T-cell (primary cell): ENCODE data around the gene SLC13A1. TPM values are rescaled to one million over a fixed set of nuclear protein-coding genes. Genes with fewer than 3 reads are reported as not detected.

Experiments used
- ATAC-seq, 4 experiments: fragments of 200-7000 bp in 3 of 4; fragments of 150-1000 bp in 1 of 4; cut with Tn5 transposase; replicated peaks in 1 of 4; 1 replicate in 3 of 4; 2 replicates in 1 of 4; pipeline ENCODE4 v1.10.0; 2021; ENCODE audit warnings: moderate library complexity in 3 of 4, mild to moderate bottlenecking in 2 of 4, moderate number of reproducible peaks in 1 of 4
- CTCF ChIA-PET, 2 donors: fragments of 300-600 bp; sonication (Branson Sonifier 250); formaldehyde crosslinking; loops; one replicate each; lab custom pipeline; 2022; ENCODE audit warnings: antibody characterized with exemption in 2 of 2; lab: Charles Lee
- POLR2A ChIA-PET, 2 donors: fragments of 300-600 bp; sonication (Branson Sonifier 250); formaldehyde crosslinking; loops; one replicate each; lab custom pipeline; 2022; ENCODE audit warnings: antibody characterized with exemption in 2 of 2; lab: Charles Lee
- DNase-seq, 35 experiments: peaks; one replicate each; pipeline versions ENCODE4 v3.0.0 to v3.0.0-alpha.2; 2013 to 2023
- H3K27ac ChIP-seq: one replicate; pipeline ENCODE4 v1.5.1; 2013; ENCODE audit warnings: low read length
- H3K27me3 ChIP-seq, 2 experiments: replicated peaks in 1 of 2; 1 replicate in 1 of 2; 2 replicates in 1 of 2; pipeline versions ENCODE4 v1.6.1 to v1.7.0; 2013; ENCODE audit warnings: low read length in 1 of 2, mixed read lengths in 1 of 2; ENCODE audit not compliant: control insufficient read depth in 2 of 2, insufficient read depth in 2 of 2; ENCODE audit errors: extremely low read depth in 1 of 2
- H3K36me3 ChIP-seq, 2 donors: 1 replicate in 1 of 2; 2 replicates in 1 of 2; pipeline versions ENCODE4 v1.6.1 to v1.7.0; 2013; ENCODE audit warnings: low read length in 1 of 2; ENCODE audit not compliant: control insufficient read depth in 2 of 2, insufficient read depth in 1 of 2; ENCODE audit errors: extremely low read depth in 1 of 2
- H3K4me1 ChIP-seq, 2 experiments: 1 replicate in 1 of 2; 2 replicates in 1 of 2; pipeline versions ENCODE4 v1.6.1 to v1.7.0; 2013; ENCODE audit warnings: low read length in 2 of 2, mixed read lengths in 1 of 2; ENCODE audit not compliant: insufficient read depth in 2 of 2, control insufficient read depth in 1 of 2; ENCODE audit errors: extremely low read depth in 1 of 2
- H3K4me3 ChIP-seq, 2 donors: 1 replicate in 1 of 2; 2 replicates in 1 of 2; pipeline versions ENCODE4 v1.5.1 to v1.7.0; 2013; ENCODE audit warnings: mild to moderate bottlenecking in 2 of 2, low read length in 1 of 2, moderate library complexity in 1 of 2; ENCODE audit not compliant: control insufficient read depth in 1 of 2; ENCODE audit errors: extremely low read depth in 1 of 2
- H3K9me3 ChIP-seq: 2 replicates; pipeline ENCODE4 v1.7.0; 2013
- H3K27ac Mint-ChIP-seq, 2 donors: one replicate each; pipeline ENCODE4 v1.8.0; 2020 to 2021; ENCODE audit warnings: mild to moderate bottlenecking in 2 of 2, mixed read lengths in 2 of 2
- H3K27me3 Mint-ChIP-seq, 2 donors: one replicate each; pipeline ENCODE4 v1.8.0; 2021 to 2022; ENCODE audit warnings: mixed read lengths in 2 of 2
- H3K36me3 Mint-ChIP-seq: one replicate; pipeline ENCODE4 v1.8.0; 2021; ENCODE audit warnings: mixed read lengths
- H3K4me1 Mint-ChIP-seq, 3 donors: one replicate each; pipeline ENCODE4 v1.8.0; 2020 to 2022; ENCODE audit warnings: mixed read lengths in 3 of 3, mild to moderate bottlenecking in 1 of 3
- H3K4me3 Mint-ChIP-seq, 3 donors: one replicate each; pipeline ENCODE4 v1.8.0; 2020 to 2022; ENCODE audit warnings: mild to moderate bottlenecking in 3 of 3, mixed read lengths in 3 of 3, moderate library complexity in 3 of 3
- H3K9me3 Mint-ChIP-seq, 3 donors: one replicate each; pipeline ENCODE4 v1.8.0; 2020 to 2022; ENCODE audit warnings: mixed read lengths in 3 of 3
- WGBS: methylation state at CpG from one replicate; pipeline ENCODE4 v1.1.5; 2013; ENCODE audit warnings: missing lambda C conversion rate; ENCODE audit not compliant: insufficient coverage; 5-methylcytosine and 5-hydroxymethylcytosine counted together
- total RNA-seq, 35 experiments: library from RNA in 6 of 35; stranded (reverse) in 6 of 35; fragments of 120-200 nt in 1 of 35; gene quantifications; one replicate each; pipeline versions ENCODE4 v1.2.1 to v1.2.4 and lab custom pipeline; 2013 to 2026

SLC13A1 gene
- total RNA-seq, 5 donors from 2014 or later (not counting 1 experiment from before 2014, with no cell fraction given) = not detected

GRCh38 chr7:123211545-123211944 lies 11.8 kb upstream of the SLC13A1 start:
- ATAC-seq = no peak
- Mint-ChIP-seq H3K4me1 (no peaks in the 10 kb centered on the region), H3K9me3 (peaks cover 4 to 15% (median 8%) of the 10 kb centered on the region in 3 donors), H3K27ac (no peak overlapping the region), H3K36me3 (no peaks in the 10 kb centered on the region), H3K4me3 (no peak overlapping the region), H3K27me3 (no peaks in the 10 kb centered on the region)
- Histone ChIP-seq H3K4me3 (no peak overlapping the region), H3K4me1 (no peaks in the 10 kb centered on the region), H3K27ac (no peak overlapping the region), H3K9me3 (no peaks in the 10 kb centered on the region), H3K27me3 (no peaks in the 10 kb centered on the region), H3K36me3 (no peaks in the 10 kb centered on the region)
- DNase-seq = no peak
- 84% methylated on average over 2 of the region's 2 CpGs for WGBS
- ChIA-PET CTCF (no interaction called here), POLR2A (no interaction called here)

- Mint-ChIP-seq H3K4me3 (no peak overlapping the region), H3K9me3 (peaks cover 4 to 15% (median 11%) of the 10 kb centered on the region in 3 donors), H3K27me3 (no peaks in the 10 kb centered on the region), H3K4me1 (no peaks in the 10 kb centered on the region), H3K36me3 (no peaks in the 10 kb centered on the region), H3K27ac (no peak overlapping the region)
- no peak for DNase-seq
- ATAC-seq = no peak
- Histone ChIP-seq H3K36me3 (no peaks in the 10 kb centered on the region), H3K4me1 (no peaks in the 10 kb centered on the region), H3K27me3 (no peaks in the 10 kb centered on the region), H3K4me3 (no peak overlapping the region), H3K27ac (no peak overlapping the region), H3K9me3 (no peaks in the 10 kb centered on the region)
- ChIA-PET CTCF (no interaction called here), POLR2A (no interaction called here)
- no CpG with 5 or more reads among the region's 5 CpGs for WGBS
Observed at GRCh38 chr7:123210986-123211385, 11.2 kb upstream of the SLC13A1 start.

GRCh38 chr7:123209786-123210185 lies 10.0 kb upstream of the SLC13A1 start:
- H3K4me1 ChIP-seq = no peaks in the 10 kb centered on the region
- ChIA-PET POLR2A (interaction anchor here in 1 of 2 donors (0.6 kb wide), 1 partner anchor 1856 kb away, joined by 11 read pairs; no protein-coding TSS in a partner anchor), CTCF (no interaction called here)
- H3K27me3 ChIP-seq = no peaks in the 10 kb centered on the region
- H3K27ac ChIP-seq = no peak overlapping the region
- H3K36me3 ChIP-seq = no peaks in the 10 kb centered on the region
- Mint-ChIP-seq H3K4me3 (no peak overlapping the region), H3K27me3 (no peaks in the 10 kb centered on the region), H3K36me3 (no peaks in the 10 kb centered on the region), H3K4me1 (no peaks in the 10 kb centered on the region), H3K9me3 (peaks cover 4 to 12% (median 6%) of the 10 kb centered on the region in 3 donors), H3K27ac (no peak overlapping the region)
- no peaks in the 10 kb centered on the region for H3K9me3 ChIP-seq
- ATAC-seq (no peak), DNase-seq (no peak)
- H3K4me3 ChIP-seq = no peak overlapping the region
- WGBS = 79% methylated on average over 3 of the region's 3 CpGs

GRCh38 chr7:123208793-123209192 lies 9.0 kb upstream of the SLC13A1 start:
- Mint-ChIP-seq H3K27ac (no peak overlapping the region), H3K27me3 (no peaks in the 10 kb centered on the region), H3K9me3 (peaks cover 0 to 8% (median 0%) of the 10 kb centered on the region in 3 donors), H3K4me1 (no peaks in the 10 kb centered on the region), H3K36me3 (no peaks in the 10 kb centered on the region), H3K4me3 (no peak overlapping the region)
- Histone ChIP-seq H3K27ac (no peak overlapping the region), H3K9me3 (no peaks in the 10 kb centered on the region), H3K36me3 (no peaks in the 10 kb centered on the region), H3K4me3 (no peak overlapping the region), H3K27me3 (no peaks in the 10 kb centered on the region), H3K4me1 (no peaks in the 10 kb centered on the region)
- ChIA-PET CTCF (no interaction called here), POLR2A (no interaction called here)
- DNase-seq (no peak), ATAC-seq (no peak)
- 35% methylated on average over 2 of the region's 3 CpGs for WGBS

GRCh38 chr7:123204206-123204835 lies 4.6 kb upstream of the SLC13A1 start:
- Histone ChIP-seq H3K27ac (no peak overlapping the region), H3K36me3 (no peaks in the 10 kb centered on the region), H3K9me3 (no peaks in the 10 kb centered on the region), H3K4me3 (no peak overlapping the region), H3K4me1 (no peaks in the 10 kb centered on the region), H3K27me3 (no peaks in the 10 kb centered on the region)
- ChIA-PET CTCF (no interaction called here), POLR2A (no interaction called here)
- no peaks in the 10 kb centered on the region for H3K27me3 Mint-ChIP-seq
- H3K36me3 Mint-ChIP-seq = no peaks in the 10 kb centered on the region
- WGBS = no CpG with 5 or more reads among the region's 3 CpGs
- H3K4me3 Mint-ChIP-seq = no peak overlapping the region
- DNase-seq (no peak), ATAC-seq (no peak)
- no peaks in the 10 kb centered on the region for H3K4me1 Mint-ChIP-seq
- H3K27ac Mint-ChIP-seq = no peak overlapping the region
- peaks cover 0 to 8% (median 0%) of the 10 kb centered on the region in 3 donors for H3K9me3 Mint-ChIP-seq

- H3K27ac ChIP-seq = no peak overlapping the region
- no peaks in the 10 kb centered on the region for H3K36me3 ChIP-seq
- no peak overlapping the region for H3K4me3 ChIP-seq
- H3K4me3 Mint-ChIP-seq = no peak overlapping the region
- H3K9me3 Mint-ChIP-seq = peaks cover 0 to 4% (median 0%) of the 10 kb centered on the region in 3 donors
- ChIA-PET POLR2A (no interaction called here), CTCF (interaction anchor here in 1 of 2 donors (0.6 kb wide), 1 partner anchor 173 kb away, joined by 4 read pairs; no protein-coding TSS in a partner anchor)
- H3K4me1 Mint-ChIP-seq = no peaks in the 10 kb centered on the region
- no peaks in the 10 kb centered on the region for H3K27me3 ChIP-seq
- ATAC-seq (no peak), DNase-seq (no peak)
- H3K27ac Mint-ChIP-seq = no peak overlapping the region
- H3K9me3 ChIP-seq = no peaks in the 10 kb centered on the region
- no peaks in the 10 kb centered on the region for H3K36me3 Mint-ChIP-seq
- no peaks in the 10 kb centered on the region for H3K4me1 ChIP-seq
- WGBS = no CpG with 5 or more reads among the region's 3 CpGs
- no peaks in the 10 kb centered on the region for H3K27me3 Mint-ChIP-seq
Observed at GRCh38 chr7:123201901-123202300, 2.1 kb upstream of the SLC13A1 start.
